ENCODE data around the gene RPL37A. TPM values are rescaled to one million over a fixed set of nuclear protein-coding genes. Genes with fewer than 3 reads are reported as not detected.
A peak's percentile ranks its signal among the peaks of the same experiment; 100 is the strongest.

RPL37A gene
- total RNA-seq, 4 donors from 2014 or later, result 59.1 to 1,456 (median 761) TPM

- no peak for TF ChIP-seq POLR2A (IDR thresholded peaks at IDR 0.05)
- TF ChIP-seq CTCF (IDR thresholded peaks at IDR 0.05), result no peak
- no peak for TF ChIP-seq EP300 (IDR thresholded peaks at IDR 0.05; ENCODE audit: low read depth)
- no peak for TF ChIP-seq POLR2AphosphoS5 (IDR thresholded peaks at IDR 0.05)
- Histone ChIP-seq H3K36me3 (no peaks in the 10 kb centered on the region), H3K4me1 (peaks cover 10 to 53% (median 42%) of the 10 kb centered on the region in 4 donors), H3K9me3 (no peaks in the 10 kb centered on the region), H3K27me3 (no peaks in the 10 kb centered on the region), H3K4me3 (no peak overlapping the region), H3K27ac (peak overlapping the region; percentile 71 to 83 (median 74))
- in situ Hi-C loops (cut with MboI; ENCODE audit: low pct_ligation_motif_present in 1 of 4, low pct_unique_long_range_greater_than_20kb in 1 of 4, low sequenced_read_pairs in 3 of 4) (no loop called here), intact Hi-C loops (cut with DNase I; ENCODE audit: low total_unique reads) (no loop called here)
- peak; percentile 51 for DNase-seq
- WGBS, 2 donors (ENCODE audit: low coverage in 1 of 2), result 32 to 35% methylated on average over 7 to 8 of the region's 8 CpGs
Measured at GRCh38 chr2:216551234-216552068, 52.8 kb downstream of the RPL37A start.

- intact Hi-C loops (cut with DNase I; ENCODE audit: low total_unique reads) (no loop called here), in situ Hi-C loops (cut with MboI; ENCODE audit: low pct_ligation_motif_present in 1 of 4, low pct_unique_long_range_greater_than_20kb in 1 of 4, low sequenced_read_pairs in 3 of 4) (no loop called here)
- Histone ChIP-seq H3K4me3 (no peak overlapping the region), H3K4me1 (peaks cover 10 to 53% (median 42%) of the 10 kb centered on the region in 4 donors), H3K9me3 (no peaks in the 10 kb centered on the region), H3K36me3 (no peaks in the 10 kb centered on the region), H3K27ac (peak overlapping the region; percentile 16 to 83 (median 50)), H3K27me3 (no peaks in the 10 kb centered on the region)
- TF ChIP-seq EP300 (IDR thresholded peaks at IDR 0.05; ENCODE audit: low read depth) (no peak), CTCF (IDR thresholded peaks at IDR 0.05) (no peak), POLR2AphosphoS5 (IDR thresholded peaks at IDR 0.05) (no peak), POLR2A (IDR thresholded peaks at IDR 0.05) (no peak)
- DNase-seq, result no peak
- 96% methylated on average over 1 of the region's 1 CpG; no CpG with 5 or more reads in 1 of the 2 donors for WGBS, 2 donors (ENCODE audit: low coverage in 1 of 2)
Measured at GRCh38 chr2:216553093-216553478, 54.4 kb downstream of the RPL37A start.

Other genes starting within 250 kb of the RPL37A start
- 1 to 10 TPM in 1 of 4 donors, under 1 TPM in 1, not detected in 2; 0.14 to 1.4 TPM for gene MARCHF4, start 126.4 kb upstream of the RPL37A start, total RNA-seq
- gene SMARCAL1, start 86.4 kb upstream of the RPL37A start, total RNA-seq, result 10 to 100 TPM; 16.9 to 32.2 (median 23.6) TPM
- gene IGFBP2, start 134.6 kb downstream of the RPL37A start, total RNA-seq, result 100 to 1,000 TPM in 2 of 4 donors, 10 to 100 TPM in 2; 10.5 to 155 (median 101) TPM
- gene IGFBP5, start 196.7 kb downstream of the RPL37A start, total RNA-seq, result 100 to 1,000 TPM; 146 to 263 (median 190) TPM